GM19328 (cell line): ENCODE data around the gene ZBTB34.

Experiments
- ATAC-seq: cut with Tn5 transposase; IDR thresholded peaks from one replicate; pipeline ENCODE4 v1.9.1; 2021; ENCODE audit warnings: mild to moderate bottlenecking, moderate library complexity; ENCODE audit not compliant: unreplicated experiment

The ZBTB34 gene

GRCh38 chr9:126842977-126843799 lies 17.3 kb upstream of the ZBTB34 start:
- no peak for ATAC-seq

DNA sequence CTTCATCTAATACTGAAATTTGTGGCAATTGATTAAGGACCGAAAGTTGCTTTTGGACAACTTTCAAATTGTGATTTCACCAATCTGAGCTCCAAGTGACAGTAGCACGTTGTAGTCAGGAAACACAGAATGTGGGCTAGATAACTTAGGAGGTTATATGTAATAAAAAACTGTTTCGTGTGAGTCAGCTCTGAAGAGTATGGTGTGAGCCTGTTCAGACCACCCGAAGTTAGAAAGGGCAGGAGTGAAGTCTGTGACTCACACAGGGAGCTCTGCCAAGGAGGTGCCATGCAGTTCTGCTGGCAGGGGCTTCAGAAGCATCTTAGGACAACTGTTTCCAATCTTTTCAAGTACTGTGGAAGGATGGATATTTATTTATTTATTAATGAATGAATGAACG lies 16.4 kb upstream of the ZBTB34 start:
- no peak for ATAC-seq

DNA sequence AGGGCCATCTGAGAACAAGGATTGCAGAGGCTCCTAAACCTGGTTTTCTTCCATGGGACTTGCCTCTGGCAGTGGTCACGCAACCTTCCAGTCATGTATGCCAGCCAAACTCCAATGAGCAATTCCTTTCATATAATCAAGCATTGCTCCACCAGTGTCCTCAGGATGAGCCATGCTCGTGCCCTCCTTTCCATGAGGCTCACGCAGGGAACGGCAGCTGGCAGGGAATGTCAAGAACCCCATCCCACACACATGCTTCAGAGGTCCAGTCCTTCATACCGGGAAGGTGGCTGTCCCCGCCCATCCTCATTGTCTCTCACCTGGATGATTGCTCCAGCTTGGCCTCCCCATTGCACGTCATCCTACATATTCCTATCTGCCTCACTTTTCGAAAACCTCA lies 13.4 kb upstream of the ZBTB34 start:
- no peak for ATAC-seq

GRCh38 chr9:126849591-126850225 lies 10.7 kb upstream of the ZBTB34 start:
- no peak for ATAC-seq

DNA sequence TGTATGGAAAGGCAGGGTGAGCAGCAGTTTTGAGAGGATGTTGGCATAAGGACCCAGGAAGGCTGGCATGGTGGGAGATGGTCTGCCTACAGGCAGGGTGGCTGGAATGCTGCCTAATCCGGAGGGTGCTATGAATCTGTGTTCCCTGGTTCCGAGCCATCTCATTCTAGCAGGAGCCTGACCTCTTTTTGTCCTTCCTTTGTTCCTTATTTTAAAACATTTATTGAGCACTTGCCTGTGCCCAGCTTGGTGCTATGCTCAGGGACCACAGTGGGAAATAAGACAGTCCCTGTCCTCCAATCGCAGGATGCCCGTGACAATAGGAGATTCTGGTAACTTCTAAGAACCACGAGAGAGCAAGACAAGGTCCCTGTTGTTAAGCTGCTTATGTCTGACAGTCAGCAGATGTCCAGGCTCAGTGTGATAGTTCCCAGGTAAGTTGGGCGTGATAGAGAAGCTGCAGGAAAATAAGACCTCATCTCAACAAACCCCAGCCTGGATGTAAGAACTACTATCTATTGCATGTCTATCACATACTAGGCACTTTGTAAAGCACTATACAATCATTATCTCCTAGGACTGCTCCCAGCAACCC lies 9.1 kb upstream of the ZBTB34 start:
- no peak for ATAC-seq

- ATAC-seq = no peak
These were observed 8.3 kb upstream of the ZBTB34 start for GRCh38 chr9:126852086-126852688.

- no peak for ATAC-seq
These were observed 6.8 kb upstream of the ZBTB34 start for GRCh38 chr9:126853667-126854066.

DNA sequence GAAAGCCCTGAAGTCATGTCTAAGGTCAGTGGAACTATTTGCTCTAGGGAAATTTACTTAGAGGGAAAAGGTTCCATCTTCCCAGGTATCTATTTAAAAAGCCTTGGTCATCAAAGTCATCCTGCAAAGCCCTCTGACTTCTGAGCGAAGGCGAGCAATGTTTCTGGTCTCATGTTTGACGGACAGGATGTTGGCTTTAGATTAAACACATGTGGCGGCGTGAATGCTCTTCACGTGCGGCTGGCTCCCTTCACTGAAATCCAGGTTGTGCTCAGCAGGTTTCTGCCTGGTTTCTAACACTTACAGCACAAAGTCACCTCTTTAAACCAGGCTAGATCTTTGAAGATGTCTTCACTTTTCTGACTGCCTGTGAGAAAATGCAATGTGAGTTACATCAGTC lies 5.7 kb upstream of the ZBTB34 start:
- no peak for ATAC-seq

DNA sequence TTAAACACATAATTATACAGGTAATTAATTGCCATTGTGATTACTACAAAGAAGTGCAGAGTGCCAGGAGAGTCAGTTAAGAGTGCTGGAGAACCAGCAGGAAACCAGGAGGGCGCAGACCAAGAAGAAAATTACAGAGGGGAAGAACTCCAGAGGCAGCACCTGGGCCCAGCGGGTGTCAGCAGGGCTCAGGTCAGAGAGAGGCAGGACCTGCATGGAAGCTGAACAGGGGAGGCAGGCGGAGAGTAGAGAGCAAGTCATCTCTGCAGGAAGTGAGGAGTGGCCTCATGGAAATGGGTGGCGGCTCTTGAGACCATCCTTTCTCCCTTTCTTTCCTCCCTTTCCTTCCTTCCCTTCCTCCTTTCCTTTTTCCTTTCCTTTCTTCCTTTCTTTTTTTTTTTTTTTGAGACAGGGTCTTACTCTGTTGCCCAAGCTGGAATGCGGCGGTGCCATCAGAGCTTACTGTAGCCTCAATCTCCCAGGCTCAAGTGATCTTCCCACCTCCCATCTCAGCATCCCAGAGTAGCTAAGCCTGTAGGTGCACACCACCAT lies 4.0 kb upstream of the ZBTB34 start:
- no peak for ATAC-seq

- ATAC-seq = no peak
These were observed 3.0 kb upstream of the ZBTB34 start for GRCh38 chr9:126857261-126857960.

GRCh38 chr9:126859111-126859510 lies 1.3 kb upstream of the ZBTB34 start:
- ATAC-seq = no peak

- peak; percentile 28 for ATAC-seq
These were observed 473 bp downstream of the ZBTB34 start for GRCh38 chr9:126860757-126861466.

GRCh38 chr9:126861707-126862103 lies 1.3 kb downstream of the ZBTB34 start:
- no peak for ATAC-seq

- ATAC-seq = no peak
These were observed 1.8 kb downstream of the ZBTB34 start for GRCh38 chr9:126862104-126862761.

DNA sequence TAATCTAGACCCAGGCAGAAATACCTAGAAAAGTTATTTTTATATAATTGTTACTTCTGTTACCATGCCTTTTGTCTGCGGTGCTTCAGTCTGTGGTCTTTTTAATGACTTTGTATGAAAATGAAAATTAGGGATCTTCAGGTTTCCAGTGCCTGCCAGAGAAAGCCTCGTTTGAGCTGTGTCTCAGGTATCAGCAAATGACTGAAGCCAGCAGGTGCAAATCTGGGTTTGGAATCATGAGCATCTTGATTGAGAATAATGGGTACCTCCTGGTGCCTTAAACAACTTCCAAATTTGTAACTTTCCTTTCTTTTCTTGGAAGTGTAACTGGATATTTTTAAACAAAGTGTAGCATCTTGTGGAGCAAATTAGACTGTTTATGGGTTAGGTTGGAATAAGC lies 4.3 kb downstream of the ZBTB34 start:
- ATAC-seq = no peak

- ATAC-seq = no peak
These were observed 8.9 kb downstream of the ZBTB34 start for GRCh38 chr9:126869368-126869767.

- ATAC-seq = no peak
These were observed 12.1 kb downstream of the ZBTB34 start for GRCh38 chr9:126872516-126872915.

GRCh38 chr9:126874546-126875314 lies 14.3 kb downstream of the ZBTB34 start:
- ATAC-seq = no peak
